AG09309 (cell line): ENCODE results near the gene TRIM5.
A peak's percentile ranks its signal among the peaks of the same experiment; 100 is the strongest.

Experiments
- DNase-seq: peaks from one replicate; pipeline ENCODE4 v3.0.0-alpha.2; 2010; ENCODE audit warnings: low read depth
- H3K4me3 ChIP-seq: 2 replicates; pipeline ENCODE4 v1.5.1; 2011; ENCODE audit warnings: mild to moderate bottlenecking, low read depth, low read length, moderate library complexity; ENCODE audit not compliant: control insufficient read depth
- CTCF ChIP-seq: IDR thresholded peaks from 2 replicates; pipeline ENCODE4 v1.5.1; 2011; ENCODE audit warnings: mild to moderate bottlenecking, low read depth, low read length, inconsistent platforms; ENCODE audit not compliant: insufficient read depth, control insufficient read depth; ENCODE audit errors: missing control alignments

TRIM5 gene

GRCh38 chr11:5618807-5619206 is 66.1 kb downstream of the TRIM5 start:
- no peak overlapping the region for H3K4me3 ChIP-seq
- peak; percentile 82 for DNase-seq
- TF ChIP-seq CTCF, result no peak
